ENCODE data around the gene CNTNAP5. TPM values are rescaled to one million over a fixed set of nuclear protein-coding genes. Genes with fewer than 3 reads are reported as not detected.

Gene CNTNAP5
- total and polyA plus RNA-seq, 2 donors (not counting 3 experiments of a cell fraction or from before 2014, with no cell fraction given) = not detected

DNA sequence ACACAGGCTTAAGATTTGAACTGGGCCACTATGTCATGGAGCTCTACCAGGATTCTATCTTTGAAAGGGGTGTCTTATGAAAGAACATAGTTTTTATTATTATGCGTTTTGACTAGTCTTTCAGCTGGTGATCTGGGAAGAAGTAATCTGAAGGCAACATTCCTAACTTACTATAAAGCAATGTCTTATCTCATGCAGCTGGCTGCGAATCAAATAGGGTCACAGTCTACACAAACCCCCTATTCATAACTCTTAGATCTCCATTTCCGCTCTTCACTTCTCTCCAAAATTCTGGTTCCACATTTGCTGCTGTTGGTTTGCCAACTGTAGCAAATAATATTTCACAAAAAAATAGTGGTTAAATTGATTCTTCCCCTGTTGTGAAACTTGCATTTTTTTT is 813.3 kb downstream of the CNTNAP5 start:
- Histone ChIP-seq H3K9me3 (replicated peaks; ENCODE audit: control insufficient read depth, insufficient read depth, low read length) (peaks cover 10% of the 10 kb centered on the region), H3K79me2 (ENCODE audit: control insufficient read depth, insufficient read depth, low read length) (no peaks in the 10 kb centered on the region), H4K20me1 (replicated peaks; ENCODE audit: control insufficient read depth, extremely low read depth, insufficient read depth, low read length) (no peaks in the 10 kb centered on the region), H2AFZ (ENCODE audit: low read depth, low read length) (no peak overlapping the region), H3K9ac (replicated peaks; ENCODE audit: extremely low read depth, insufficient read depth, low read length) (no peak overlapping the region), H3K4me2 (ENCODE audit: insufficient read depth, low read length) (no peak overlapping the region), H3K27ac (ENCODE audit: insufficient read depth, low read depth, low read length) (no peak overlapping the region), H3K9me1 (replicated peaks; ENCODE audit: control insufficient read depth, extremely low read depth, insufficient read depth, low read length) (no peaks in the 10 kb centered on the region), H3K36me3 (ENCODE audit: control insufficient read depth in 2 of 2, extremely low read depth in 1 of 2, insufficient read depth in 2 of 2, low read length in 2 of 2) (no peaks in the 10 kb centered on the region), H3K4me1 (ENCODE audit: control insufficient read depth, extremely low read depth, insufficient read depth, low read length) (no peaks in the 10 kb centered on the region), H3K4me3 (replicated peaks in 1 of 3; ENCODE audit: insufficient read depth in 1 of 3, low read depth in 1 of 3, low read length in 3 of 3) (no peak overlapping the region), H3K27me3 (ENCODE audit: control insufficient read depth in 2 of 2, insufficient read depth in 2 of 2, low read length in 2 of 2) (no peaks in the 10 kb centered on the region)
- dilution Hi-C loops (cut with MboI; ENCODE audit: extremely low pct_ligation_motif_present, low sequenced_read_pairs) (no loop called here), intact Hi-C loops (cut with micrococcal nuclease) (no loop called here)
- FAIRE-seq (no peak), DNase-seq (ENCODE audit: low read depth, low spot score) (no peak)
- no TSS peak for BruUV-seq (replicated peaks)
- POLR2A ChIA-PET = no interaction called here
- TF ChIP-seq EZH2 (IDR thresholded peaks at IDR 0.05; ENCODE audit: borderline replicate concordance, low read depth, low read length, severe bottlenecking) (no peak), GATA2 (IDR thresholded peaks at IDR 0.05; ENCODE audit: insufficient read depth, insufficient read length, low read depth, low read length) (no peak), JUN (IDR thresholded peaks at IDR 0.05; ENCODE audit: borderline replicate concordance, insufficient read depth, insufficient read length, low read depth) (no peak), FOS (IDR thresholded peaks at IDR 0.05; ENCODE audit: borderline replicate concordance, insufficient read depth, low read length) (no peak), POLR2AphosphoS5 (IDR thresholded peaks at IDR 0.05; ENCODE audit: insufficient read depth, low read depth, low read length) (no peak), MYC (IDR thresholded peaks at IDR 0.05; ENCODE audit: low read depth, low read length) (no peak), POLR2A (IDR thresholded peaks at IDR 0.05; ENCODE audit: low read depth, low read length) (no peak)
- TF ChIP-seq, protein P1, sequence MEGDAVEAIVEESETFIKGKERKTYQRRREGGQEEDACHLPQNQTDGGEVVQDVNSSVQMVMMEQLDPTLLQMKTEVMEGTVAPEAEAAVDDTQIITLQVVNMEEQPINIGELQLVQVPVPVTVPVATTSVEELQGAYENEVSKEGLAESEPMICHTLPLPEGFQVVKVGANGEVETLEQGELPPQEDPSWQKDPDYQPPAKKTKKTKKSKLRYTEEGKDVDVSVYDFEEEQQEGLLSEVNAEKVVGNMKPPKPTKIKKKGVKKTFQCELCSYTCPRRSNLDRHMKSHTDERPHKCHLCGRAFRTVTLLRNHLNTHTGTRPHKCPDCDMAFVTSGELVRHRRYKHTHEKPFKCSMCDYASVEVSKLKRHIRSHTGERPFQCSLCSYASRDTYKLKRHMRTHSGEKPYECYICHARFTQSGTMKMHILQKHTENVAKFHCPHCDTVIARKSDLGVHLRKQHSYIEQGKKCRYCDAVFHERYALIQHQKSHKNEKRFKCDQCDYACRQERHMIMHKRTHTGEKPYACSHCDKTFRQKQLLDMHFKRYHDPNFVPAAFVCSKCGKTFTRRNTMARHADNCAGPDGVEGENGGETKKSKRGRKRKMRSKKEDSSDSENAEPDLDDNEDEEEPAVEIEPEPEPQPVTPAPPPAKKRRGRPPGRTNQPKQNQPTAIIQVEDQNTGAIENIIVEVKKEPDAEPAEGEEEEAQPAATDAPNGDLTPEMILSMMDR (IDR thresholded peaks at IDR 0.05; ENCODE audit: extremely low read depth in 1 of 2, insufficient read depth in 1 of 2, low read depth in 1 of 2, low read length in 2 of 2) = no peak
- TF ChIP-seq, protein P2, sequence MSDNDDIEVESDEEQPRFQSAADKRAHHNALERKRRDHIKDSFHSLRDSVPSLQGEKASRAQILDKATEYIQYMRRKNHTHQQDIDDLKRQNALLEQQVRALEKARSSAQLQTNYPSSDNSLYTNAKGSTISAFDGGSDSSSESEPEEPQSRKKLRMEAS (IDR thresholded peaks at IDR 0.05; ENCODE audit: insufficient read depth, insufficient read length) = no peak
- CTCF ChIA-PET = no interaction called here

Measured in endothelial cell of umbilical vein (primary cell).